HAP-1 (cell line): ENCODE measurements around the gene PYGL.
"Not testable (repeated sequence)": the region's sequence is repeated elsewhere in the genome, so short reads cannot be mapped to it uniquely, and the experiment has no call there.

Experiments
- DNase-seq, 2 experiments: peaks; one replicate each; pipeline ENCODE4 v3.0.0-alpha.2; 2016 to 2020; ENCODE audit warnings: low spot score in 2 of 2
- H3K27me3 ChIP-seq: fragments of 250-450 bp; sonication (Bioruptor Pico); 2 replicates; pipeline ENCODE4 v1.5.1; 2020; ENCODE audit warnings: low read depth, mild to moderate bottlenecking, moderate library complexity
- H3K36me3 ChIP-seq: fragments of 250-450 bp; sonication (Bioruptor Pico); replicated peaks from 2 replicates; pipeline ENCODE4 v1.5.1; 2020; ENCODE audit warnings: mild to moderate bottlenecking
- H3K4me1 ChIP-seq: fragments of 250-450 bp; sonication (Bioruptor Pico); 2 replicates; pipeline ENCODE4 v1.5.1; 2020; ENCODE audit warnings: mild to moderate bottlenecking
- H3K4me3 ChIP-seq: fragments of 250-450 bp; sonication (Bioruptor Pico); 2 replicates; pipeline ENCODE4 v1.5.1; 2020; ENCODE audit warnings: mild to moderate bottlenecking, moderate library complexity
- H3K9me3 ChIP-seq: fragments of 250-450 bp; sonication (Bioruptor Pico); 2 replicates; pipeline ENCODE4 v1.5.1; 2020; ENCODE audit warnings: mild to moderate bottlenecking, moderate library complexity
- in situ Hi-C: fragments of 300-500 bp; cut with MboI; formaldehyde crosslinking; loops from 3 replicates; pipeline ENCODE4 v1.14.3; 2020; ENCODE audit warnings: low sequenced_read_pairs, inconsistent platforms, mixed read lengths

PYGL gene

GRCh38 chr14:50901361-50901760, 42.9 kb downstream of the PYGL start:
- no peak overlapping the region for H3K4me3 ChIP-seq
- no peak for DNase-seq
- H3K9me3 ChIP-seq = no peaks in the 10 kb centered on the region
- no peaks in the 10 kb centered on the region for H3K27me3 ChIP-seq
- in situ Hi-C loops = no loop called here
- H3K4me1 ChIP-seq = no peaks in the 10 kb centered on the region
- H3K36me3 ChIP-seq = peaks cover 27% of the 10 kb centered on the region

- no peaks in the 10 kb centered on the region for H3K4me1 ChIP-seq
- no peak for DNase-seq
- H3K27me3 ChIP-seq = no peaks in the 10 kb centered on the region
- no peaks in the 10 kb centered on the region for H3K9me3 ChIP-seq
- H3K4me3 ChIP-seq = no peak overlapping the region
- H3K36me3 ChIP-seq = peaks cover 4% of the 10 kb centered on the region; the same call in 1 of the 2 replicates
- in situ Hi-C loops = no loop called here
Observed at GRCh38 chr14:50897658-50898175, 46.6 kb downstream of the PYGL start.

- H3K9me3 ChIP-seq, H3K36me3 ChIP-seq, in situ Hi-C loops: not testable (repeated sequence)
Observed at GRCh38 chr14:50897005-50897404, 47.3 kb downstream of the PYGL start.

GRCh38 chr14:50896421-50896820, 47.9 kb downstream of the PYGL start:
- DNase-seq, H3K4me1 ChIP-seq, H3K27me3 ChIP-seq, H3K9me3 ChIP-seq, H3K4me3 ChIP-seq, H3K36me3 ChIP-seq, in situ Hi-C loops: not testable (repeated sequence)

More at GRCh38 chr14:50897005-50897404, 47.3 kb downstream of the PYGL start:
- not testable (repeated sequence) for H3K4me1 ChIP-seq, DNase-seq, H3K4me3 ChIP-seq, H3K27me3 ChIP-seq

- Histone ChIP-seq H3K4me3 (no peak overlapping the region), H3K9me3 (no peaks in the 10 kb centered on the region), H3K27me3 (no peaks in the 10 kb centered on the region), H3K4me1 (peaks cover 6% of the 10 kb centered on the region), H3K36me3 (no peaks in the 10 kb centered on the region)
- in situ Hi-C loops = no loop called here
- peak in 1 of 2 experiments; percentile 35 for DNase-seq
Observed at GRCh38 chr14:50892255-50892654, 52.0 kb downstream of the PYGL start.

- no peaks in the 10 kb centered on the region for H3K9me3 ChIP-seq
- peaks cover 8% of the 10 kb centered on the region for H3K4me1 ChIP-seq
- peak in 1 of 2 experiments; percentile 23 for DNase-seq
- no peak overlapping the region for H3K4me3 ChIP-seq
- in situ Hi-C loops = no loop called here
- H3K27me3 ChIP-seq = no peaks in the 10 kb centered on the region
- no peaks in the 10 kb centered on the region; the same call in 1 of the 2 replicates for H3K36me3 ChIP-seq
Observed at GRCh38 chr14:50887476-50887875, 56.8 kb downstream of the PYGL start.

GRCh38 chr14:50883827-50884197, 60.5 kb downstream of the PYGL start:
- Histone ChIP-seq H3K27me3 (no peaks in the 10 kb centered on the region), H3K9me3 (no peaks in the 10 kb centered on the region), H3K4me1 (peaks cover 8% of the 10 kb centered on the region), H3K36me3 (no peaks in the 10 kb centered on the region; the same call in 1 of the 2 replicates), H3K4me3 (no peak overlapping the region)
- in situ Hi-C loops = no loop called here
- no peak for DNase-seq

GRCh38 chr14:50882932-50883826, 61.1 kb downstream of the PYGL start:
- no peaks in the 10 kb centered on the region for H3K9me3 ChIP-seq
- H3K4me1 ChIP-seq = peaks cover 8% of the 10 kb centered on the region
- H3K36me3 ChIP-seq = no peaks in the 10 kb centered on the region; the same call in 1 of the 2 replicates
- H3K27me3 ChIP-seq = no peaks in the 10 kb centered on the region
- no peak overlapping the region for H3K4me3 ChIP-seq
- DNase-seq = no peak
- in situ Hi-C loops = no loop called here

GRCh38 chr14:50875359-50876070, 68.8 kb downstream of the PYGL start:
- H3K9me3 ChIP-seq = no peaks in the 10 kb centered on the region
- H3K4me3 ChIP-seq = no peak overlapping the region
- H3K27me3 ChIP-seq = no peaks in the 10 kb centered on the region
- no peak for DNase-seq
- H3K36me3 ChIP-seq = no peaks in the 10 kb centered on the region
- no peaks in the 10 kb centered on the region; the same call in 1 of the 2 replicates for H3K4me1 ChIP-seq
- in situ Hi-C loops = no loop called here

GRCh38 chr14:50874757-50875156, 69.5 kb downstream of the PYGL start:
- DNase-seq = no peak
- Histone ChIP-seq H3K36me3 (no peaks in the 10 kb centered on the region), H3K4me1 (no peaks in the 10 kb centered on the region; the same call in 1 of the 2 replicates), H3K4me3 (no peak overlapping the region), H3K9me3 (no peaks in the 10 kb centered on the region), H3K27me3 (no peaks in the 10 kb centered on the region)
- in situ Hi-C loops = no loop called here

- no peak within 1 kb of the TSS for H3K4me3 ChIP-seq
- no peaks in the 10 kb centered on the region for H3K36me3 ChIP-seq
- no peak for DNase-seq
- no peaks in the 10 kb centered on the region for H3K9me3 ChIP-seq
- no peaks in the 10 kb centered on the region for H3K27me3 ChIP-seq
- in situ Hi-C loops = no loop called here
- no peaks in the 10 kb centered on the region for H3K4me1 ChIP-seq
Observed at GRCh38 chr14:50871914-50872732, 72.2 kb downstream of the PYGL start, which contains the start of gene ABHD12B. TSS of gene ABHD12B (plus strand) at chr14:50872053. CDS start at chr14:50872175, 122 bp downstream.

GRCh38 chr14:50871228-50871627, 73.1 kb downstream of the PYGL start:
- Histone ChIP-seq H3K36me3 (no peaks in the 10 kb centered on the region), H3K4me1 (no peaks in the 10 kb centered on the region), H3K27me3 (no peaks in the 10 kb centered on the region), H3K4me3 (no peak overlapping the region), H3K9me3 (no peaks in the 10 kb centered on the region)
- DNase-seq = no peak
- in situ Hi-C loops = no loop called here

- H3K36me3 ChIP-seq = no peaks in the 10 kb centered on the region
- H3K4me3 ChIP-seq = no peak overlapping the region
- in situ Hi-C loops = no loop called here
- H3K9me3 ChIP-seq = no peaks in the 10 kb centered on the region
- H3K27me3 ChIP-seq = no peaks in the 10 kb centered on the region
- peaks cover 9% of the 10 kb centered on the region for H3K4me1 ChIP-seq
- DNase-seq = no peak
Observed at GRCh38 chr14:50865391-50866076, 78.7 kb downstream of the PYGL start.
